Measurements from ENCODE around the gene TMEM9B.

GRCh38 chr11:8973121-8973520 lies 8.9 kb upstream of the TMEM9B start:
- TF ChIP-seq CEBPB (IDR thresholded peaks at IDR 0.05) (no peak), ZBTB7A (IDR thresholded peaks at IDR 0.05; ENCODE audit: low read depth) (no peak), EP300 (IDR thresholded peaks at IDR 0.05; ENCODE audit: borderline replicate concordance) (no peak)

Data from Ishikawa (cell line).